Keratinocyte (primary cell): ENCODE measurements around the gene OTOP2.

ENCODE experiments used
- CTCF ChIP-seq, 3 experiments: IDR thresholded peaks in 1 of 3; conservative IDR thresholded peaks in 1 of 3; optimal IDR thresholded peaks in 1 of 3; 2 replicates in 2 of 3; 3 replicates in 1 of 3; pipeline versions ENCODE3 to v1.5.1; 2011; ENCODE audit warnings: low read length in 3 of 3, mild to moderate bottlenecking in 3 of 3, moderate library complexity in 2 of 3, control low read depth in 1 of 3, inconsistent platforms in 1 of 3; ENCODE audit not compliant: insufficient read depth in 2 of 3; ENCODE audit errors: extremely low read depth in 1 of 3
- EZH2 ChIP-seq: IDR thresholded peaks from one replicate; pipeline ENCODE4 v1.6.1; 2012; ENCODE audit warnings: inconsistent platforms, mild to moderate bottlenecking, low read length, moderate library complexity

- TF ChIP-seq CTCF (optimal IDR thresholded peaks at IDR 0.05 in 1 of 3, IDR thresholded peaks at IDR 0.05 in 1 of 3, conservative IDR thresholded peaks at IDR 0.05 in 1 of 3; ENCODE audit: extremely low read depth in 1 of 3, insufficient read depth in 2 of 3, low read length in 3 of 3): no peak
- TF ChIP-seq EZH2: no peak
These were observed 57.4 kb downstream of the OTOP2 start for GRCh38 chr17:74981318-74981978.
